ENCODE measurements around the gene WDR82. TPM values are rescaled to one million over a fixed set of nuclear protein-coding genes. Genes with fewer than 3 reads are reported as not detected.

WDR82 gene
- total RNA-seq, 4 donors from 2014 or later: 46.7 to 57.6 (median 52.5) TPM

GRCh38 chr3:52226229-52226817 is 52.1 kb downstream of the WDR82 start:
- WGBS: 75% methylated on average over 5 of the region's 5 CpGs
- Histone ChIP-seq H3K4me3 (no peak overlapping the region), H3K36me3 (peaks cover 36% of the 10 kb centered on the region), H3K27me3 (no peaks in the 10 kb centered on the region), H3K9me3 (no peaks in the 10 kb centered on the region), H3K4me1 (no peaks in the 10 kb centered on the region), H3K27ac (no peak overlapping the region)
- TF ChIP-seq POLR2A (IDR thresholded peaks at IDR 0.05) (no peak), POLR2AphosphoS5 (IDR thresholded peaks at IDR 0.05) (no peak), CTCF (IDR thresholded peaks at IDR 0.05) (no peak), EP300 (IDR thresholded peaks at IDR 0.05) (no peak)
- DNase-seq (ENCODE audit: low spot score in 2 of 2): no peak

GRCh38 chr3:52225452-52226228 is 52.8 kb downstream of the WDR82 start, which contains the start of gene TLR9:
Gene TLR9 (minus strand): TSS chr3:52225645. CDS start chr3:52225529, 116 bp downstream.
- Histone ChIP-seq H3K27ac (no peak within 1 kb of the TSS), H3K4me3 (no peak within 1 kb of the TSS), H3K9me3 (no peaks in the 10 kb centered on the region), H3K27me3 (no peaks in the 10 kb centered on the region), H3K4me1 (peaks cover 3% of the 10 kb centered on the region), H3K36me3 (peaks cover 30% of the 10 kb centered on the region)
- 49% methylated on average over 4 of the region's 9 CpGs for WGBS
- peak in 1 of 2 donors; percentile 49 for DNase-seq (ENCODE audit: low spot score in 2 of 2)
- TF ChIP-seq EP300 (IDR thresholded peaks at IDR 0.05) (no peak), POLR2A (IDR thresholded peaks at IDR 0.05) (no peak), POLR2AphosphoS5 (IDR thresholded peaks at IDR 0.05) (no peak), CTCF (IDR thresholded peaks at IDR 0.05) (no peak)

- no peaks in the 10 kb centered on the region for H3K27me3 ChIP-seq
- H3K27ac ChIP-seq: no peak overlapping the region
- 91% methylated on average over 26 of the region's 32 CpGs for WGBS
- no peaks in the 10 kb centered on the region for H3K9me3 ChIP-seq
- peaks cover 10% of the 10 kb centered on the region for H3K36me3 ChIP-seq
- DNase-seq (ENCODE audit: low spot score in 2 of 2): peak in 1 of 2 donors; percentile 52
- TF ChIP-seq POLR2A (IDR thresholded peaks at IDR 0.05) (no peak), POLR2AphosphoS5 (IDR thresholded peaks at IDR 0.05) (no peak), CTCF (IDR thresholded peaks at IDR 0.05) (no peak), EP300 (IDR thresholded peaks at IDR 0.05) (no peak)
- peaks cover 20% of the 10 kb centered on the region for H3K4me1 ChIP-seq
- H3K4me3 ChIP-seq: no peak overlapping the region
Measured at GRCh38 chr3:52223449-52224408, 54.7 kb downstream of the WDR82 start.

- DNase-seq (ENCODE audit: low spot score in 2 of 2): peak in 1 of 2 donors; percentile 59
- Histone ChIP-seq H3K9me3 (no peaks in the 10 kb centered on the region), H3K36me3 (no peaks in the 10 kb centered on the region), H3K27me3 (no peaks in the 10 kb centered on the region), H3K4me3 (no peak overlapping the region), H3K4me1 (peaks cover 31% of the 10 kb centered on the region), H3K27ac (no peak overlapping the region)
- TF ChIP-seq CTCF (IDR thresholded peaks at IDR 0.05) (no peak), EP300 (IDR thresholded peaks at IDR 0.05) (no peak), POLR2AphosphoS5 (IDR thresholded peaks at IDR 0.05) (no peak)
- 93% methylated on average over 20 of the region's 41 CpGs for WGBS
Measured at GRCh38 chr3:52222319-52223221, 55.9 kb downstream of the WDR82 start.
